WTC11 (cell line): Measurements from ENCODE around the gene POLD1. TPM values are rescaled to one million over a fixed set of nuclear protein-coding genes. Genes with fewer than 3 reads are reported as not detected.
A peak's percentile ranks its signal among the peaks of the same experiment; 100 is the strongest.

ENCODE experiments used
- ARID4B ChIP-seq: sonication (generic); formaldehyde crosslinking; IDR thresholded peaks from 2 replicates; pipeline ENCODE4 v1.8.0; 2023; ENCODE audit warnings: missing genetic modification reagents, mild to moderate bottlenecking, borderline replicate concordance
- ETV6 ChIP-seq: sonication (generic); formaldehyde crosslinking; IDR thresholded peaks from 2 replicates; pipeline ENCODE4 v1.8.1; 2022; ENCODE audit warnings: mild to moderate bottlenecking, missing genetic modification reagents
- HMGA2 ChIP-seq: fragments of 250-450 bp; sonication (Bioruptor Pico); IDR thresholded peaks from 2 replicates; pipeline ENCODE4 v1.4.0; 2021; ENCODE audit warnings: mild to moderate bottlenecking, moderate library complexity
- HMGXB4 ChIP-seq: sonication (generic); formaldehyde crosslinking; IDR thresholded peaks from 2 replicates; pipeline ENCODE4 v1.8.1; 2023; ENCODE audit warnings: mild to moderate bottlenecking, moderate library complexity, missing genetic modification reagents
- MXD4 ChIP-seq: fragments of 250-450 bp; sonication (Bioruptor Pico); IDR thresholded peaks from 2 replicates; pipeline ENCODE4 v1.8.0; 2021; ENCODE audit warnings: mild to moderate bottlenecking, moderate library complexity, borderline replicate concordance
- RORB ChIP-seq: fragments of 250-450 bp; sonication (Bioruptor Pico); IDR thresholded peaks from 2 replicates; pipeline ENCODE4 v1.9.0; 2021; ENCODE audit warnings: mild to moderate bottlenecking
- TCF7 ChIP-seq: sonication (generic); formaldehyde crosslinking; IDR thresholded peaks from 2 replicates; pipeline ENCODE4 v1.8.0; 2022; ENCODE audit warnings: mild to moderate bottlenecking, low read depth, missing genetic modification reagents, moderate library complexity
- TEAD1 ChIP-seq: sonication (generic); formaldehyde crosslinking; IDR thresholded peaks from 2 replicates; pipeline ENCODE4 v1.8.0; 2022; ENCODE audit warnings: mild to moderate bottlenecking, missing genetic modification reagents
- TEAD4 ChIP-seq: sonication (generic); formaldehyde crosslinking; IDR thresholded peaks from 2 replicates; pipeline ENCODE4 v1.8.0; 2022; ENCODE audit warnings: mild to moderate bottlenecking, missing genetic modification reagents
- USF1 ChIP-seq: sonication (generic); formaldehyde crosslinking; IDR thresholded peaks from 2 replicates; pipeline ENCODE4 v1.8.0; 2022; ENCODE audit warnings: mild to moderate bottlenecking, missing genetic modification reagents
- ZNF219 ChIP-seq: sonication (generic); formaldehyde crosslinking; IDR thresholded peaks from 2 replicates; pipeline ENCODE4 v1.8.0; 2023; ENCODE audit warnings: missing genetic modification reagents, mild to moderate bottlenecking, borderline replicate concordance
- ZNF232 ChIP-seq: sonication (generic); formaldehyde crosslinking; IDR thresholded peaks from 2 replicates; pipeline ENCODE4 v1.8.0; 2022; ENCODE audit warnings: mild to moderate bottlenecking, missing genetic modification reagents
- ZNF263 ChIP-seq: sonication (generic); formaldehyde crosslinking; IDR thresholded peaks from 2 replicates; pipeline ENCODE4 v1.8.1; 2022; ENCODE audit warnings: low read depth, mild to moderate bottlenecking, moderate library complexity, missing genetic modification reagents
- ZNF396 ChIP-seq: fragments of 250-450 bp; sonication (Bioruptor Pico); IDR thresholded peaks from 2 replicates; pipeline ENCODE4 v1.8.0; 2021; ENCODE audit warnings: mild to moderate bottlenecking, moderate library complexity, borderline replicate concordance
- total RNA-seq: library from RNA; stranded (reverse); gene quantifications from 3 replicates; pipeline ENCODE4 v1.2.3, GENCODE V29; 2021
- TF ChIP-seq, protein P1 (sequence below): sonication (generic); formaldehyde crosslinking; conservative IDR thresholded peaks from 2 replicates; pipeline ENCODE4 v1.8.1; 2023; ENCODE audit warnings: mild to moderate bottlenecking, low read depth, missing genetic modification reagents, moderate library complexity
- TF ChIP-seq, protein P2 (sequence below): sonication (generic); formaldehyde crosslinking; conservative IDR thresholded peaks from 2 replicates; pipeline ENCODE4 v1.8.1; 2022; ENCODE audit warnings: mild to moderate bottlenecking, missing genetic modification reagents
- TF ChIP-seq, protein P3 (sequence below): fragments of 250-450 bp; sonication (Bioruptor Pico); IDR thresholded peaks from 2 replicates; pipeline ENCODE4 v1.9.0; 2021; ENCODE audit warnings: mild to moderate bottlenecking, borderline replicate concordance
- TF ChIP-seq, protein P4 (sequence below): sonication (generic); formaldehyde crosslinking; IDR thresholded peaks from 2 replicates; pipeline ENCODE4 v1.8.0; 2022; ENCODE audit warnings: mild to moderate bottlenecking, missing genetic modification reagents

Gene POLD1
- total RNA-seq, 1 experiment from 2014 or later: 163 TPM

DNA sequence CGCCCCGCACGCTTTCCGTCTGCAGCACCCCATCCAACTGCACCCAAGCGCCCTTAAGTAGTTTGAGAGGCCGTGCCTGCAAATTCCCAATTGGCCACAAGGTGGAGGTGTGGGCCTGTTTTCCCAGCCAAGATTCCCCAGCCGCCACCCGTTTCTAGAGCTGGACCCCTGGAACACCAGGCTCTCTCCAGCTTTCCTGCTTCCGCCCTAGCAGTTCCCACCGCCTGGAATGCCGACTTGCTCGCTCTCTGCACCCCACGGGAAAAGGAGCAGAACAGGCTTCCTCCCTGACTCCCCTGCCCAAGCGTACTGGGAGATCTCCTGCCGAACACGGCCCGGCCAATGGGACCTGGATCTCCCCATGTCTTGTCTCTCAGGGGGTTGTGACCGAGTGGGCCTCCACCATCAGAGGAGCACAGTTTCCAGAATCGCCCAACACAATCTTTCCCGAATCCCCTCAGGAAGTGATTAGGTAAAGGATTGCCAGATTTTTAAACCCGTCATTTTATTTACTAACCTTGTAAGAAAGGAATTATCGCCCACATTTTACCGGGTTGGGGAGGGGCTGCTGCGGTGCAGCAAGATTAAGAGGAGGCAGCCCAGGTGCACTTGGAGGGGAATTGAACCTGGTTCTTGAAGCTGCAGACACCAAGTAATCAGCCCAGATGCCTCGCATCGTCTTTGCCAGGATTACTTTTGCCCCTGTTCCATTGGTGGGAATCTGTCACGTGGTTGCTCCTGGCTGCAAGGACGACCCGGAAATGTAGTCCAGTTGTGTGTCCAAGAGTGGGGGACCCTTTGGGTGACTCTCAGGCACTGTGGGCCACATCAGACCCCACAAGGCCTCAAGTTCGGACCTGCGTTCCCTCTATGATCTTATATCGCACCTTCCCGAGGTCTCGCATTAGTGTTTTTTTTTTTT lies 15.2 kb upstream of the POLD1 start (continued):
- TF ChIP-seq ARID4B (CRISPR knock-in tag) (peak; percentile 35; the same call in 1 of the 2 replicates), TEAD4 (0 out of 2 replicates have a peak, but pooled peaks have one; percentile 61), ETV6 (CRISPR knock-in tag) (peak; percentile 58), TCF7 (CRISPR knock-in tag) (no peak), HMGXB4 (CRISPR knock-in tag) (peak; percentile 47; the same call in 1 of the 2 replicates), ZNF232 (CRISPR knock-in tag) (no peak), TEAD1 (CRISPR knock-in tag) (0 out of 2 replicates have a peak, but pooled peaks have one; percentile 29), USF1 (peak; percentile 90), RORB (CRISPR knock-in tag) (no peak), ZNF396 (CRISPR knock-in tag) (no peak), HMGA2 (CRISPR knock-in tag) (no peak), ZNF263 (CRISPR knock-in tag) (no peak), MXD4 (CRISPR knock-in tag) (no peak), ZNF219 (CRISPR knock-in tag) (no peak)
- TF ChIP-seq, protein P1, sequence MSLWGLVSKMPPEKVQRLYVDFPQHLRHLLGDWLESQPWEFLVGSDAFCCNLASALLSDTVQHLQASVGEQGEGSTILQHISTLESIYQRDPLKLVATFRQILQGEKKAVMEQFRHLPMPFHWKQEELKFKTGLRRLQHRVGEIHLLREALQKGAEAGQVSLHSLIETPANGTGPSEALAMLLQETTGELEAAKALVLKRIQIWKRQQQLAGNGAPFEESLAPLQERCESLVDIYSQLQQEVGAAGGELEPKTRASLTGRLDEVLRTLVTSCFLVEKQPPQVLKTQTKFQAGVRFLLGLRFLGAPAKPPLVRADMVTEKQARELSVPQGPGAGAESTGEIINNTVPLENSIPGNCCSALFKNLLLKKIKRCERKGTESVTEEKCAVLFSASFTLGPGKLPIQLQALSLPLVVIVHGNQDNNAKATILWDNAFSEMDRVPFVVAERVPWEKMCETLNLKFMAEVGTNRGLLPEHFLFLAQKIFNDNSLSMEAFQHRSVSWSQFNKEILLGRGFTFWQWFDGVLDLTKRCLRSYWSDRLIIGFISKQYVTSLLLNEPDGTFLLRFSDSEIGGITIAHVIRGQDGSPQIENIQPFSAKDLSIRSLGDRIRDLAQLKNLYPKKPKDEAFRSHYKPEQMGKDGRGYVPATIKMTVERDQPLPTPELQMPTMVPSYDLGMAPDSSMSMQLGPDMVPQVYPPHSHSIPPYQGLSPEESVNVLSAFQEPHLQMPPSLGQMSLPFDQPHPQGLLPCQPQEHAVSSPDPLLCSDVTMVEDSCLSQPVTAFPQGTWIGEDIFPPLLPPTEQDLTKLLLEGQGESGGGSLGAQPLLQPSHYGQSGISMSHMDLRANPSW (CRISPR knock-in tag): no peak
- TF ChIP-seq, protein P2, sequence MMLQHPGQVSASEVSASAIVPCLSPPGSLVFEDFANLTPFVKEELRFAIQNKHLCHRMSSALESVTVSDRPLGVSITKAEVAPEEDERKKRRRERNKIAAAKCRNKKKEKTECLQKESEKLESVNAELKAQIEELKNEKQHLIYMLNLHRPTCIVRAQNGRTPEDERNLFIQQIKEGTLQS (CRISPR knock-in tag): no peak
- TF ChIP-seq, protein P3, sequence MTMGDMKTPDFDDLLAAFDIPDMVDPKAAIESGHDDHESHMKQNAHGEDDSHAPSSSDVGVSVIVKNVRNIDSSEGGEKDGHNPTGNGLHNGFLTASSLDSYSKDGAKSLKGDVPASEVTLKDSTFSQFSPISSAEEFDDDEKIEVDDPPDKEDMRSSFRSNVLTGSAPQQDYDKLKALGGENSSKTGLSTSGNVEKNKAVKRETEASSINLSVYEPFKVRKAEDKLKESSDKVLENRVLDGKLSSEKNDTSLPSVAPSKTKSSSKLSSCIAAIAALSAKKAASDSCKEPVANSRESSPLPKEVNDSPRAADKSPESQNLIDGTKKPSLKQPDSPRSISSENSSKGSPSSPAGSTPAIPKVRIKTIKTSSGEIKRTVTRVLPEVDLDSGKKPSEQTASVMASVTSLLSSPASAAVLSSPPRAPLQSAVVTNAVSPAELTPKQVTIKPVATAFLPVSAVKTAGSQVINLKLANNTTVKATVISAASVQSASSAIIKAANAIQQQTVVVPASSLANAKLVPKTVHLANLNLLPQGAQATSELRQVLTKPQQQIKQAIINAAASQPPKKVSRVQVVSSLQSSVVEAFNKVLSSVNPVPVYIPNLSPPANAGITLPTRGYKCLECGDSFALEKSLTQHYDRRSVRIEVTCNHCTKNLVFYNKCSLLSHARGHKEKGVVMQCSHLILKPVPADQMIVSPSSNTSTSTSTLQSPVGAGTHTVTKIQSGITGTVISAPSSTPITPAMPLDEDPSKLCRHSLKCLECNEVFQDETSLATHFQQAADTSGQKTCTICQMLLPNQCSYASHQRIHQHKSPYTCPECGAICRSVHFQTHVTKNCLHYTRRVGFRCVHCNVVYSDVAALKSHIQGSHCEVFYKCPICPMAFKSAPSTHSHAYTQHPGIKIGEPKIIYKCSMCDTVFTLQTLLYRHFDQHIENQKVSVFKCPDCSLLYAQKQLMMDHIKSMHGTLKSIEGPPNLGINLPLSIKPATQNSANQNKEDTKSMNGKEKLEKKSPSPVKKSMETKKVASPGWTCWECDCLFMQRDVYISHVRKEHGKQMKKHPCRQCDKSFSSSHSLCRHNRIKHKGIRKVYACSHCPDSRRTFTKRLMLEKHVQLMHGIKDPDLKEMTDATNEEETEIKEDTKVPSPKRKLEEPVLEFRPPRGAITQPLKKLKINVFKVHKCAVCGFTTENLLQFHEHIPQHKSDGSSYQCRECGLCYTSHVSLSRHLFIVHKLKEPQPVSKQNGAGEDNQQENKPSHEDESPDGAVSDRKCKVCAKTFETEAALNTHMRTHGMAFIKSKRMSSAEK (CRISPR knock-in tag): no peak
- TF ChIP-seq, protein P4, sequence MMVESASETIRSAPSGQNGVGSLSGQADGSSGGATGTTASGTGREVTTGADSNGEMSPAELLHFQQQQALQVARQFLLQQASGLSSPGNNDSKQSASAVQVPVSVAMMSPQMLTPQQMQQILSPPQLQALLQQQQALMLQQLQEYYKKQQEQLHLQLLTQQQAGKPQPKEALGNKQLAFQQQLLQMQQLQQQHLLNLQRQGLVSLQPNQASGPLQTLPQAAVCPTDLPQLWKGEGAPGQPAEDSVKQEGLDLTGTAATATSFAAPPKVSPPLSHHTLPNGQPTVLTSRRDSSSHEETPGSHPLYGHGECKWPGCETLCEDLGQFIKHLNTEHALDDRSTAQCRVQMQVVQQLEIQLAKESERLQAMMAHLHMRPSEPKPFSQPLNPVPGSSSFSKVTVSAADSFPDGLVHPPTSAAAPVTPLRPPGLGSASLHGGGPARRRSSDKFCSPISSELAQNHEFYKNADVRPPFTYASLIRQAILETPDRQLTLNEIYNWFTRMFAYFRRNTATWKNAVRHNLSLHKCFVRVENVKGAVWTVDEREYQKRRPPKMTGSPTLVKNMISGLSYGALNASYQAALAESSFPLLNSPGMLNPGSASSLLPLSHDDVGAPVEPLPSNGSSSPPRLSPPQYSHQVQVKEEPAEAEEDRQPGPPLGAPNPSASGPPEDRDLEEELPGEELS (CRISPR knock-in tag): no peak
